ENCODE data around the gene NUCB1.

- TF ChIP-seq, protein P1, sequence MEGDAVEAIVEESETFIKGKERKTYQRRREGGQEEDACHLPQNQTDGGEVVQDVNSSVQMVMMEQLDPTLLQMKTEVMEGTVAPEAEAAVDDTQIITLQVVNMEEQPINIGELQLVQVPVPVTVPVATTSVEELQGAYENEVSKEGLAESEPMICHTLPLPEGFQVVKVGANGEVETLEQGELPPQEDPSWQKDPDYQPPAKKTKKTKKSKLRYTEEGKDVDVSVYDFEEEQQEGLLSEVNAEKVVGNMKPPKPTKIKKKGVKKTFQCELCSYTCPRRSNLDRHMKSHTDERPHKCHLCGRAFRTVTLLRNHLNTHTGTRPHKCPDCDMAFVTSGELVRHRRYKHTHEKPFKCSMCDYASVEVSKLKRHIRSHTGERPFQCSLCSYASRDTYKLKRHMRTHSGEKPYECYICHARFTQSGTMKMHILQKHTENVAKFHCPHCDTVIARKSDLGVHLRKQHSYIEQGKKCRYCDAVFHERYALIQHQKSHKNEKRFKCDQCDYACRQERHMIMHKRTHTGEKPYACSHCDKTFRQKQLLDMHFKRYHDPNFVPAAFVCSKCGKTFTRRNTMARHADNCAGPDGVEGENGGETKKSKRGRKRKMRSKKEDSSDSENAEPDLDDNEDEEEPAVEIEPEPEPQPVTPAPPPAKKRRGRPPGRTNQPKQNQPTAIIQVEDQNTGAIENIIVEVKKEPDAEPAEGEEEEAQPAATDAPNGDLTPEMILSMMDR (IDR thresholded peaks at IDR 0.05), result no peak
- no peak for TF ChIP-seq POLR2A (IDR thresholded peaks at IDR 0.05)
Observed at GRCh38 chr19:48968813-48969218, 68.7 kb downstream of the NUCB1 start.

All from body of pancreas (tissue), 4 donors.